B cell (primary cell): Measurements from ENCODE around the gene S100A8.

Experiments
- EZH2 ChIP-seq: IDR thresholded peaks from 2 replicates; pipeline ENCODE4 v1.6.1; 2012; ENCODE audit warnings: borderline replicate concordance, low read depth, mild to moderate bottlenecking, moderate library complexity, low read length; ENCODE audit not compliant: insufficient read depth, poor library complexity, severe bottlenecking
- TF ChIP-seq, protein P1 (sequence below): fragments of 200-600 bp; IDR thresholded peaks from one replicate; pipeline ENCODE4 v1.8.0; 2022; ENCODE audit warnings: antibody characterized with exemption, mild to moderate bottlenecking

- TF ChIP-seq, protein P1, sequence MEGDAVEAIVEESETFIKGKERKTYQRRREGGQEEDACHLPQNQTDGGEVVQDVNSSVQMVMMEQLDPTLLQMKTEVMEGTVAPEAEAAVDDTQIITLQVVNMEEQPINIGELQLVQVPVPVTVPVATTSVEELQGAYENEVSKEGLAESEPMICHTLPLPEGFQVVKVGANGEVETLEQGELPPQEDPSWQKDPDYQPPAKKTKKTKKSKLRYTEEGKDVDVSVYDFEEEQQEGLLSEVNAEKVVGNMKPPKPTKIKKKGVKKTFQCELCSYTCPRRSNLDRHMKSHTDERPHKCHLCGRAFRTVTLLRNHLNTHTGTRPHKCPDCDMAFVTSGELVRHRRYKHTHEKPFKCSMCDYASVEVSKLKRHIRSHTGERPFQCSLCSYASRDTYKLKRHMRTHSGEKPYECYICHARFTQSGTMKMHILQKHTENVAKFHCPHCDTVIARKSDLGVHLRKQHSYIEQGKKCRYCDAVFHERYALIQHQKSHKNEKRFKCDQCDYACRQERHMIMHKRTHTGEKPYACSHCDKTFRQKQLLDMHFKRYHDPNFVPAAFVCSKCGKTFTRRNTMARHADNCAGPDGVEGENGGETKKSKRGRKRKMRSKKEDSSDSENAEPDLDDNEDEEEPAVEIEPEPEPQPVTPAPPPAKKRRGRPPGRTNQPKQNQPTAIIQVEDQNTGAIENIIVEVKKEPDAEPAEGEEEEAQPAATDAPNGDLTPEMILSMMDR = no peak
- no peak for TF ChIP-seq EZH2
Measured at GRCh38 chr1:153359241-153359640, 31.6 kb downstream of the S100A8 start.
